Purkinje cell (primary cell): ENCODE measurements around the gene CIROP. TPM values are rescaled to one million over a fixed set of nuclear protein-coding genes. Genes with fewer than 3 reads are reported as not detected.

ENCODE experiments used
- polyA plus RNA-seq: library from polyadenylated mRNA; unstranded; fragments of >200 nt; fragmentation: Nextera tagmentation; gene quantifications from 2 replicates; pipeline ENCODE4 v1.2.1, GENCODE V29; 2014

Gene CIROP, protein sequence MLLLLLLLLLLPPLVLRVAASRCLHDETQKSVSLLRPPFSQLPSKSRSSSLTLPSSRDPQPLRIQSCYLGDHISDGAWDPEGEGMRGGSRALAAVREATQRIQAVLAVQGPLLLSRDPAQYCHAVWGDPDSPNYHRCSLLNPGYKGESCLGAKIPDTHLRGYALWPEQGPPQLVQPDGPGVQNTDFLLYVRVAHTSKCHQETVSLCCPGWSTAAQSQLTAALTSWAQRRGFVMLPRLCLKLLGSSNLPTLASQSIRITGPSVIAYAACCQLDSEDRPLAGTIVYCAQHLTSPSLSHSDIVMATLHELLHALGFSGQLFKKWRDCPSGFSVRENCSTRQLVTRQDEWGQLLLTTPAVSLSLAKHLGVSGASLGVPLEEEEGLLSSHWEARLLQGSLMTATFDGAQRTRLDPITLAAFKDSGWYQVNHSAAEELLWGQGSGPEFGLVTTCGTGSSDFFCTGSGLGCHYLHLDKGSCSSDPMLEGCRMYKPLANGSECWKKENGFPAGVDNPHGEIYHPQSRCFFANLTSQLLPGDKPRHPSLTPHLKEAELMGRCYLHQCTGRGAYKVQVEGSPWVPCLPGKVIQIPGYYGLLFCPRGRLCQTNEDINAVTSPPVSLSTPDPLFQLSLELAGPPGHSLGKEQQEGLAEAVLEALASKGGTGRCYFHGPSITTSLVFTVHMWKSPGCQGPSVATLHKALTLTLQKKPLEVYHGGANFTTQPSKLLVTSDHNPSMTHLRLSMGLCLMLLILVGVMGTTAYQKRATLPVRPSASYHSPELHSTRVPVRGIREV
- polyA plus RNA-seq = not detected in 2 replicates

DNA sequence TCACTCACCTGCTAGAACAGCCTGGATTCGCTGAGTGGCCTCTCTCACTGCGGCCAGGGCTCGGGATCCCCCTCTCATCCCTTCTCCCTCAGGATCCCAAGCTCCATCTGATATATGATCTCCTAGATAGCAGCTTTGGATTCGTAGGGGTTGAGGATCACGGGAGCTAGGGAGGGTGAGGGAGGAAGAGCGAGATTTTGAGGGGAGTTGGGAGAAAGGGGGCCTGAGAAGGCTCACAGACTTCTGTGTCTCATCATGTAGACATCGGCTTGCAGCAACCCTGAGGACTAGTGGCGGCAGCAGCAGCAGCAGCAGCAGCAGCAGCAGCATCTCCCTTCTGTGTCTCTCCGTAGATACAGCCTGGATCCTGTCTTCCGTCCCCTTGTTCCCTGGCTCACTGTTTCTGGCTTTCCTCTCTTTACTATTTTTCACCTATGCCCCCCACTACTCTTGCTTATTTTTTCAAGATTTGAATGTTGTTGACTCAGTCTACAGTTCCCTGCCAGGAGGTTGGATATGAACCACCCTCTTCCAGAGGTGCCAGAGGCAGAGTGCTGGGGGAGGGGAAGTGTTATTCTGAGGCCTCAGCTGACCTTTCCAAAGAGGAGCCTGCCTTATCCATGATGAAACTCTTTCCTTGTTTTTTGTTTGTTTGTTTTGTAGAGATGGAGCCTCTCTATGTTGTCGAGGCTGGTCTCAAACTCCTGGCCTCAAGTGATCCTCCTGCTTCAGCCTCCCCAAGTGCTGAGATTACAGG lies at the start of gene CIROP:
Gene CIROP, minus strand, starts transcription at position 399 of the 757 bp plus-strand sequence. Its CDS starts 69 bp downstream, at position 330.

DNA sequence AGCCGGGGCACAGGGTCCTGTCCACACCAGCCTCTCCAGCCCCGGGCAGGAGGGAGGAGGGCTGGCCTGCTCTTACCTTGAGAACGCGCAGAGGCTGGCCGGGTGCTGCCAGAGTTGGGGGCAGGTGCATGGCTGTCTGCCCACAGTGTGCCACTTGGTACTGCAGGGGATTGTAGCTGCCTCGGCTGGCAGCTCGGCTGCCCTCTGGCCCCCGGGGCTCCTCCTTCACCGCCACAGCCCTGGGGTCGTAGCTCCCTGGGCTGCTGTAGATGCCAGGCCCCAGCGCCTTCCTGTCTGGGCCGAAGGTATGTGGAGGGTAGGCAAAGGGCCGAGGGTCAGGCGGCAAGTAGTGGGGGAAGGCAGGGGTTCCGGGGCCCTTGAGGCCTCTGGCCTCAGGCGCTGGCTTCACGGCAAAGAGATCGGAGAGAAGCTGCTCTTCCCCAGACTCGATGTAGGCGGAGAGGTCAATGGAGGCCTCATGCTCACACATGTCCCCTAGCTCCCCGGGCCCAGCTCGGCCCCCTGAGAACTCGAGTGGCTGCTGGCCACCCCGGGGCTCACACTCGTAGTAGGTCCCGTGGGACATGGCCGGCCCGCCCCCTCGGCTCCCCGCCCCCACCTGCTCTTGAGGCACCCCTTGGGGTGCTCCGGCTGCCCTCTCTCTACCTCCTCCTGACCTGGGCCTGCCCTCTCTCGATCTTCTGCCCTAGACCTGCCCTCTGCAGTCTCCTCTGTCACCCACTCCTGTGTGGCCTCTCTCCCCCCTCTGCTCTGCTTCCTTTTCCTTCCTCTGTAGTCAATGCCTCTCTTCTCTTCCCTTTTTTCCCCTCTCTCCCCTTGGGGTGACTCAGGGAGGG lies 13.9 kb upstream of the CIROP start, which contains the start of gene CEBPE:
Gene CEBPE, minus strand, starts transcription at position 750 of the 857 bp plus-strand sequence. Its CDS starts 164 bp downstream, at position 586.

DNA sequence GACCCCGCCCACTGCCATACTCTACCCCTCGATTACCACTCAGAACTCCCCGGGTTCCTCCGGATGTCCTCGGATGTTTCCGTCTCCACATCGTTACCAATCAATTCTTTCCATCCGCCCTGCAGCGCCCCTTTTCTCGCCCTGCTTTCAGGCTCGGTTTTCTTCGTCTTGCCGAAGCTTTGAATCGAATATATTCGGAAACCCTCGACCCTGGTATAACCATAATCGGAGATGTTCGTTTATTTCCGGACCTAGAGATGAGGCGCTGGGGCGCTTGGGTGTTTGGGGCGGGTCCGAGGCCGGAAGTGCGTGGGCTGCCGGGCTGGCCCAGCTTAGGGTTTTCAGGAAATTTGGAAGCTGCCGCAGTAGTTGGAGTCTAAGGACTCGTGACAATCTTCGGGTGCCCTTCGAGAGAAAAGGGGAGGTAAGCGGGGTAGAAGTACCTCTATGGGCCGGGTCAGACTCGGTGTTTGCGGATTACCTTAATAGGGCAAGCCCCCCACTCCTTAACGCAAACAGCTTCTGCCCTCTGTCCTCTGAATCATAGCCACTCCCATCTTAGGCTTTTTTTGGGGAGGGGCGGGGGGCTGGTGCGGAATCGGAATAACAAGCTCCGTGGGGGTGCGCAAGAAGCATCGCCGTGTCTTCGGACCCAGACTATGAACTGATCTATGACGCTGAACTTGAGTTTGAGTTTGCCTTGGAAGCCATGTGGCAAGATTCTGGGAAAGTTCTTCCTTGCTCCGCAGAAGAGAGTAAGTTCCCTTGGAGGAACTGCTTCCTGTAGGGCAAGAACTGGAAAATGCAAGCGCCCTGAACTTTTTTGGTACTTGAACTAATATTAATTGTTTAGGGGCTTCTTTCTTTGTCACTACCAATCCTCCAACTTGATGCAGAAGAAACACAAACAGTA lies 9.3 kb downstream of the CIROP start, which contains the start of gene C14orf119:
Gene C14orf119, plus strand, starts transcription at position 310 of the 913 bp plus-strand sequence. CDS start 2,154 bp downstream, outside the sequence.

DNA sequence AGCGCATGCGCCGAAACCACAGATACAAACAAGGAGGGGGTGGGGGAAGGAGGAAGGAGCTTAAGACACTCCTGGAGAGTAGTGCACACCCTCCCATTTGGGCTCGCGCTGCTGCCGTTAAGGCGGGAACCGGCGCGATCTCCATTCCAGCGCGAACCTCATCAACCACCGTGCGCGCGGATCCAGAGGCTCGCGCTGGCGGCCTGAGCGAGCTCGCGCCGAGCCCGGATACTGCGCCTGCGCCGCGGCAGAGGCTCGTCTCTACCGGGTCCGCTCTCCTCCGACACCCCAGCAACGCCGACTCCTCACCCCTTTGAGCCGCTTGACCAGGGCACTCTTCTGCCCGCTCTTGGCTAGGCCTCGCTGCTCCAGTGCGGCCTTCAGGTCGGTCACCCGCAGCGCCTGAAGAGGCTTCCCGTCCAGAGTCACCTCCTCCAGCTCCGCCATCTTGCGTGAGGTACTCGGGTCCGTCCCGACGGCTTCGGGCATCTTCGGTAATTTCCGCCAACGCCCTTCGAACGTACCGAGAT lies 10.1 kb downstream of the CIROP start, which contains the start of gene ACIN1:
Gene ACIN1, minus strand, starts transcription at position 471 of the 530 bp plus-strand sequence. Its CDS starts 24 bp downstream, at position 447.

DNA sequence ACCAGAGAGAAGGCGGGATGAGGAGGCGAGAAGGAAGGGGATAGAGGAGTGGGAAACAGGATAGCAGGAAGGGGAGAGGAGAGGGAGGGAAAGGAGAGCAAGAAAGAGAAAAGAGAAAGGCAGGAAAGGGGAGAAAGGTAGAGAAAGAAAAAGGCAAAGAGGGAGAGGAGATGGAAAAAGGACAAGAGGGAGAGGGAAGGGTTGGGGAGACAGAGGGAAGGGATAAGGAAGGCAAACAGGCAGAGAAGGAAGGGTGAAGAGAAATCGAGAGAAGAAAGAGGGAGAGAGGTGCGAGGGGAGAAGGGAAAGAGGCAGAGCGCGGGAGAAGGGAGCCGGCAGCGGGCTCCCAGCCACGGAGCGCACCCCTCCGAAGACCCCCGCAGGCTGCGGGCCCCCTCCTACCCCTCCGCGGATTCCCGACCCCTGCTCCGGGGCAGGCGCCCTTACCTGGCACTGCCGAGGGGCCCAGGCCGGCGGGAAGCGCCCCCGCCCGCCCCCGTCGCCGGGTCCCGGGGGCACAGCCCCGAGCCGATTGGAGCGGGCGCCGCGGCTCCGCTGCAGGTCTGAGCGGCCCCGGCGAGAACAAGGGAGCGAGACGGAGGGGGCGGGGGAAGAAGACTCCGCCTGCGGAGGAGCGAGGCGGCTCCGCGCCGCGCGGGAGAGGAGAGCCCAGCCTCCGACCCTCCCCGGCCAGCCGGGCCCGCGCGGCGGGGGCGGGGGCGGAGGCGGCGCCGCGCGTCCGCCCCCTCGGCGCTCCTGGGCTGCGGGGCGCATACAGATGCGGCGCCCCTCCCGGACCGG lies 47.6 kb downstream of the CIROP start, which contains the start of gene CDH24:
Gene CDH24, minus strand, starts transcription at position 565 of the 801 bp plus-strand sequence. CDS start 1,787 bp downstream, outside the sequence.

Other genes starting within 250 kb of the CIROP start
- 0.47 and 1.4 TPM in 2 replicates for gene LRP10, start 233.2 kb downstream of the CIROP start, polyA plus RNA-seq
- not detected in 2 replicates for gene REM2, start 221.8 kb downstream of the CIROP start, polyA plus RNA-seq
- gene RBM23, start 185.8 kb downstream of the CIROP start, polyA plus RNA-seq = 27.9 and 36.6 TPM in 2 replicates
- 26.1 and 29.9 TPM in 2 replicates for gene PRMT5, start 175.6 kb downstream of the CIROP start, polyA plus RNA-seq
- gene HAUS4, start 147.9 kb downstream of the CIROP start, polyA plus RNA-seq = 2.6 and 4.0 TPM in 2 replicates
- gene AJUBA, start 122.4 kb downstream of the CIROP start, polyA plus RNA-seq = 4.1 and 8.8 TPM in 2 replicates
- 1.1 and 1.4 TPM in 2 replicates for gene C14orf93, start 94.8 kb downstream of the CIROP start, polyA plus RNA-seq
- 475 and 624 TPM in 2 replicates for gene PSMB5, start 70.1 kb downstream of the CIROP start, polyA plus RNA-seq
- gene PSMB11, start 62.8 kb downstream of the CIROP start, polyA plus RNA-seq = not detected in 2 replicates
- gene CDH24, start 47.5 kb downstream of the CIROP start, polyA plus RNA-seq = 0.20 TPM in 1 of 2 replicates, not detected in the other
- gene ACIN1, start 9.9 kb downstream of the CIROP start, polyA plus RNA-seq = 3.0 and 5.2 TPM in 2 replicates
- gene C14orf119, start 9.5 kb downstream of the CIROP start, polyA plus RNA-seq = 97.6 and 158 TPM in 2 replicates
- not detected in 2 replicates for gene CEBPE, start 14.3 kb upstream of the CIROP start, polyA plus RNA-seq
- gene SLC7A8, start 78.7 kb upstream of the CIROP start, polyA plus RNA-seq = 22.0 and 27.0 TPM in 2 replicates
- gene RNF212B, start 132.9 kb upstream of the CIROP start, polyA plus RNA-seq = not detected in 2 replicates
- 1.2 and 5.5 TPM in 2 replicates for gene HOMEZ, start 181.1 kb upstream of the CIROP start, polyA plus RNA-seq
- 37.3 and 59.4 TPM in 2 replicates for gene PPP1R3E, start 197.9 kb upstream of the CIROP start, polyA plus RNA-seq
- gene BCL2L2, start 201.8 kb upstream of the CIROP start, polyA plus RNA-seq = 10.8 and 11.4 TPM in 2 replicates
- 52.3 and 57.9 TPM in 2 replicates for gene PABPN1, start 216.5 kb upstream of the CIROP start, polyA plus RNA-seq
- gene SLC22A17, start 247.9 kb upstream of the CIROP start, polyA plus RNA-seq = 46.4 and 58.9 TPM in 2 replicates